T-cell (primary cell): ENCODE measurements around the gene CHMP1B. TPM values are rescaled to one million over a fixed set of nuclear protein-coding genes. Genes with fewer than 3 reads are reported as not detected.
"Not testable (repeated sequence)": the region's sequence is repeated elsewhere in the genome, so short reads cannot be mapped to it uniquely, and the experiment has no call there.

Experiments used
- ATAC-seq, 4 experiments: fragments of 200-7000 bp in 3 of 4; fragments of 150-1000 bp in 1 of 4; cut with Tn5 transposase; replicated peaks in 1 of 4; 1 replicate in 3 of 4; 2 replicates in 1 of 4; pipeline ENCODE4 v1.10.0; 2021; ENCODE audit warnings: moderate library complexity in 3 of 4, mild to moderate bottlenecking in 2 of 4, moderate number of reproducible peaks in 1 of 4
- CTCF ChIA-PET, 2 donors: fragments of 300-600 bp; sonication (Branson Sonifier 250); formaldehyde crosslinking; loops; one replicate each; lab custom pipeline; 2022; ENCODE audit warnings: antibody characterized with exemption in 2 of 2; lab: Charles Lee
- POLR2A ChIA-PET, 2 donors: fragments of 300-600 bp; sonication (Branson Sonifier 250); formaldehyde crosslinking; loops; one replicate each; lab custom pipeline; 2022; ENCODE audit warnings: antibody characterized with exemption in 2 of 2; lab: Charles Lee
- DNase-seq, 35 experiments: peaks; one replicate each; pipeline versions ENCODE4 v3.0.0 to v3.0.0-alpha.2; 2013 to 2023
- H3K27ac ChIP-seq: one replicate; pipeline ENCODE4 v1.5.1; 2013; ENCODE audit warnings: low read length
- H3K27me3 ChIP-seq, 2 experiments: replicated peaks in 1 of 2; 1 replicate in 1 of 2; 2 replicates in 1 of 2; pipeline versions ENCODE4 v1.6.1 to v1.7.0; 2013; ENCODE audit warnings: low read length in 1 of 2, mixed read lengths in 1 of 2; ENCODE audit not compliant: control insufficient read depth in 2 of 2, insufficient read depth in 2 of 2; ENCODE audit errors: extremely low read depth in 1 of 2
- H3K36me3 ChIP-seq, 2 donors: 1 replicate in 1 of 2; 2 replicates in 1 of 2; pipeline versions ENCODE4 v1.6.1 to v1.7.0; 2013; ENCODE audit warnings: low read length in 1 of 2; ENCODE audit not compliant: control insufficient read depth in 2 of 2, insufficient read depth in 1 of 2; ENCODE audit errors: extremely low read depth in 1 of 2
- H3K4me1 ChIP-seq, 2 experiments: 1 replicate in 1 of 2; 2 replicates in 1 of 2; pipeline versions ENCODE4 v1.6.1 to v1.7.0; 2013; ENCODE audit warnings: low read length in 2 of 2, mixed read lengths in 1 of 2; ENCODE audit not compliant: insufficient read depth in 2 of 2, control insufficient read depth in 1 of 2; ENCODE audit errors: extremely low read depth in 1 of 2
- H3K4me3 ChIP-seq, 2 donors: 1 replicate in 1 of 2; 2 replicates in 1 of 2; pipeline versions ENCODE4 v1.5.1 to v1.7.0; 2013; ENCODE audit warnings: mild to moderate bottlenecking in 2 of 2, low read length in 1 of 2, moderate library complexity in 1 of 2; ENCODE audit not compliant: control insufficient read depth in 1 of 2; ENCODE audit errors: extremely low read depth in 1 of 2
- H3K9me3 ChIP-seq: 2 replicates; pipeline ENCODE4 v1.7.0; 2013
- H3K27ac Mint-ChIP-seq, 2 donors: one replicate each; pipeline ENCODE4 v1.8.0; 2020 to 2021; ENCODE audit warnings: mild to moderate bottlenecking in 2 of 2, mixed read lengths in 2 of 2
- H3K27me3 Mint-ChIP-seq, 2 donors: one replicate each; pipeline ENCODE4 v1.8.0; 2021 to 2022; ENCODE audit warnings: mixed read lengths in 2 of 2
- H3K36me3 Mint-ChIP-seq: one replicate; pipeline ENCODE4 v1.8.0; 2021; ENCODE audit warnings: mixed read lengths
- H3K4me1 Mint-ChIP-seq, 3 donors: one replicate each; pipeline ENCODE4 v1.8.0; 2020 to 2022; ENCODE audit warnings: mixed read lengths in 3 of 3, mild to moderate bottlenecking in 1 of 3
- H3K4me3 Mint-ChIP-seq, 3 donors: one replicate each; pipeline ENCODE4 v1.8.0; 2020 to 2022; ENCODE audit warnings: mild to moderate bottlenecking in 3 of 3, mixed read lengths in 3 of 3, moderate library complexity in 3 of 3
- H3K9me3 Mint-ChIP-seq, 3 donors: one replicate each; pipeline ENCODE4 v1.8.0; 2020 to 2022; ENCODE audit warnings: mixed read lengths in 3 of 3
- WGBS: methylation state at CpG from one replicate; pipeline ENCODE4 v1.1.5; 2013; ENCODE audit warnings: missing lambda C conversion rate; ENCODE audit not compliant: insufficient coverage; 5-methylcytosine and 5-hydroxymethylcytosine counted together
- total RNA-seq, 35 experiments: library from RNA in 6 of 35; stranded (reverse) in 6 of 35; fragments of 120-200 nt in 1 of 35; gene quantifications; one replicate each; pipeline versions ENCODE4 v1.2.1 to v1.2.4 and lab custom pipeline; 2013 to 2026

CHMP1B gene
- total RNA-seq, 5 donors from 2014 or later (not counting 1 experiment from before 2014, with no cell fraction given): 41.5 to 105 (median 44.1) TPM

- H3K27me3 Mint-ChIP-seq: no peaks in the 10 kb centered on the region
- no peak overlapping the region for H3K4me3 ChIP-seq
- H3K27ac ChIP-seq: no peak overlapping the region
- ATAC-seq (no peak), DNase-seq (no peak)
- no peaks in the 10 kb centered on the region for H3K9me3 ChIP-seq
- H3K4me1 ChIP-seq: no peaks in the 10 kb centered on the region
- peaks cover 18 to 66% of the 10 kb centered on the region in 2 donors for H3K36me3 ChIP-seq
- no peaks in the 10 kb centered on the region for H3K9me3 Mint-ChIP-seq
- H3K27ac Mint-ChIP-seq: no peak overlapping the region
- H3K4me3 Mint-ChIP-seq: no peak overlapping the region
- 94% methylated on average over 16 of the region's 19 CpGs for WGBS
- CTCF ChIA-PET: no interaction called here
- H3K27me3 ChIP-seq: no peaks in the 10 kb centered on the region
- H3K4me1 Mint-ChIP-seq: peaks cover 0 to 6% (median 0%) of the 10 kb centered on the region in 3 donors
- POLR2A ChIA-PET: no interaction called here
- H3K36me3 Mint-ChIP-seq: peaks cover 51% of the 10 kb centered on the region
Observed at GRCh38 chr18:11886577-11887110, 35.4 kb downstream of the CHMP1B start.

GRCh38 chr18:11887328-11888128, 36.3 kb downstream of the CHMP1B start:
- no peaks in the 10 kb centered on the region for H3K4me1 ChIP-seq
- H3K27ac ChIP-seq: no peak overlapping the region
- Mint-ChIP-seq H3K27ac (no peak overlapping the region), H3K4me3 (no peak overlapping the region), H3K9me3 (no peaks in the 10 kb centered on the region), H3K27me3 (no peaks in the 10 kb centered on the region), H3K36me3 (peaks cover 45% of the 10 kb centered on the region), H3K4me1 (peaks cover 0 to 6% (median 0%) of the 10 kb centered on the region in 3 donors)
- WGBS: no CpG with 5 or more reads among the region's 8 CpGs
- ChIA-PET POLR2A (interaction anchor here in 1 of 2 donors (1.3 kb wide), 1 partner anchor 12 kb away, joined by 6 read pairs; no protein-coding TSS in a partner anchor), CTCF (interaction anchor here in 1 of 2 donors (0.6 kb wide), 1 partner anchor 22 kb away, joined by 3 read pairs; no protein-coding TSS in a partner anchor)
- H3K27me3 ChIP-seq: no peaks in the 10 kb centered on the region
- peaks cover 18 to 66% of the 10 kb centered on the region in 2 donors for H3K36me3 ChIP-seq
- no peak overlapping the region for H3K4me3 ChIP-seq
- ATAC-seq (no peak), DNase-seq (no peak)
- no peaks in the 10 kb centered on the region for H3K9me3 ChIP-seq

GRCh38 chr18:11888726-11889125, 37.5 kb downstream of the CHMP1B start:
- POLR2A ChIA-PET: interaction anchor here in 1 of 2 donors (1.3 kb wide), 1 partner anchor 11 kb away, joined by 6 read pairs; no protein-coding TSS in a partner anchor
- peaks cover 0 to 6% (median 1%) of the 10 kb centered on the region in 3 donors for H3K4me1 Mint-ChIP-seq
- peaks cover 54% of the 10 kb centered on the region for H3K36me3 Mint-ChIP-seq
- Histone ChIP-seq H3K9me3 (no peaks in the 10 kb centered on the region), H3K36me3 (peaks cover 18 to 74% of the 10 kb centered on the region in 2 donors), H3K4me3 (no peak overlapping the region), H3K27me3 (no peaks in the 10 kb centered on the region), H3K27ac (no peak overlapping the region), H3K4me1 (no peaks in the 10 kb centered on the region)
- no CpG with 5 or more reads among the region's 2 CpGs for WGBS
- H3K9me3 Mint-ChIP-seq: no peaks in the 10 kb centered on the region
- no peaks in the 10 kb centered on the region for H3K27me3 Mint-ChIP-seq
- CTCF ChIA-PET: no interaction called here
- no peak overlapping the region for H3K4me3 Mint-ChIP-seq
- ATAC-seq (no peak), DNase-seq (no peak)
- no peak overlapping the region for H3K27ac Mint-ChIP-seq

- no peaks in the 10 kb centered on the region for H3K27me3 ChIP-seq
- no peak overlapping the region for H3K4me3 ChIP-seq
- ChIA-PET POLR2A (interaction anchor here in 1 of 2 donors (0.6 to 1.3 kb wide), 2 partner anchors 10 to 36 kb away, joined by 3 to 6 read pairs; no protein-coding TSS in a partner anchor), CTCF (no interaction called here)
- no peaks in the 10 kb centered on the region for H3K9me3 ChIP-seq
- peaks cover 55% of the 10 kb centered on the region for H3K36me3 Mint-ChIP-seq
- 97% methylated on average over 2 of the region's 5 CpGs for WGBS
- no peak for DNase-seq
- peaks cover 15 to 68% of the 10 kb centered on the region in 2 donors for H3K36me3 ChIP-seq
- no peak for ATAC-seq
- H3K27ac ChIP-seq: no peak overlapping the region
- no peaks in the 10 kb centered on the region for H3K9me3 Mint-ChIP-seq
- no peaks in the 10 kb centered on the region for H3K27me3 Mint-ChIP-seq
- H3K27ac Mint-ChIP-seq: no peak overlapping the region
- no peaks in the 10 kb centered on the region for H3K4me1 ChIP-seq
- H3K4me1 Mint-ChIP-seq: peaks cover 0 to 8% (median 4%) of the 10 kb centered on the region in 3 donors
- H3K4me3 Mint-ChIP-seq: no peak overlapping the region
Observed at GRCh38 chr18:11889284-11889683, 38.1 kb downstream of the CHMP1B start.

GRCh38 chr18:11891737-11892136, 40.5 kb downstream of the CHMP1B start:
- H3K4me3 Mint-ChIP-seq: no peak overlapping the region
- H3K27ac ChIP-seq: no peak overlapping the region
- H3K27me3 ChIP-seq: no peaks in the 10 kb centered on the region
- ChIA-PET CTCF (no interaction called here), POLR2A (no interaction called here)
- no peaks in the 10 kb centered on the region for H3K9me3 Mint-ChIP-seq
- peaks cover 7 to 58% of the 10 kb centered on the region in 2 donors for H3K36me3 ChIP-seq
- no peaks in the 10 kb centered on the region for H3K9me3 ChIP-seq
- peaks cover 46% of the 10 kb centered on the region for H3K36me3 Mint-ChIP-seq
- no peak overlapping the region for H3K4me3 ChIP-seq
- no peaks in the 10 kb centered on the region for H3K4me1 ChIP-seq
- DNase-seq (no peak), ATAC-seq (no peak)
- 100% methylated on average over 4 of the region's 9 CpGs for WGBS
- no peaks in the 10 kb centered on the region for H3K27me3 Mint-ChIP-seq
- H3K4me1 Mint-ChIP-seq: peaks cover 0 to 5% (median 4%) of the 10 kb centered on the region in 3 donors
- H3K27ac Mint-ChIP-seq: no peak overlapping the region

GRCh38 chr18:11892438-11892837, 41.2 kb downstream of the CHMP1B start:
- not testable (repeated sequence) for H3K4me3 ChIP-seq, H3K27ac Mint-ChIP-seq, ATAC-seq, H3K4me3 Mint-ChIP-seq, H3K9me3 ChIP-seq, DNase-seq, H3K27me3 ChIP-seq, H3K27me3 Mint-ChIP-seq, H3K9me3 Mint-ChIP-seq, H3K4me1 Mint-ChIP-seq, H3K4me1 ChIP-seq, H3K27ac ChIP-seq
- peaks cover 46% of the 10 kb centered on the region for H3K36me3 Mint-ChIP-seq
- POLR2A ChIA-PET: interaction anchor here in 1 of 2 donors (0.6 kb wide), 1 partner anchor 1940 kb away, joined by 8 read pairs; no protein-coding TSS in a partner anchor
- 95% methylated on average over 3 of the region's 7 CpGs for WGBS
- H3K36me3 ChIP-seq: peaks cover 7 to 51% of the 10 kb centered on the region in 2 donors
- CTCF ChIA-PET: interaction anchor here in 1 of 2 donors (0.7 kb wide), 1 partner anchor 52 kb away, joined by 5 read pairs; no protein-coding TSS in a partner anchor
